ENCODE data around the gene SNTG2. TPM values are rescaled to one million over a fixed set of nuclear protein-coding genes. Genes with fewer than 3 reads are reported as not detected.

Gene SNTG2
- total RNA-seq, 2 experiments from 2014 or later: 0.13 TPM; not detected in 1

DNA sequence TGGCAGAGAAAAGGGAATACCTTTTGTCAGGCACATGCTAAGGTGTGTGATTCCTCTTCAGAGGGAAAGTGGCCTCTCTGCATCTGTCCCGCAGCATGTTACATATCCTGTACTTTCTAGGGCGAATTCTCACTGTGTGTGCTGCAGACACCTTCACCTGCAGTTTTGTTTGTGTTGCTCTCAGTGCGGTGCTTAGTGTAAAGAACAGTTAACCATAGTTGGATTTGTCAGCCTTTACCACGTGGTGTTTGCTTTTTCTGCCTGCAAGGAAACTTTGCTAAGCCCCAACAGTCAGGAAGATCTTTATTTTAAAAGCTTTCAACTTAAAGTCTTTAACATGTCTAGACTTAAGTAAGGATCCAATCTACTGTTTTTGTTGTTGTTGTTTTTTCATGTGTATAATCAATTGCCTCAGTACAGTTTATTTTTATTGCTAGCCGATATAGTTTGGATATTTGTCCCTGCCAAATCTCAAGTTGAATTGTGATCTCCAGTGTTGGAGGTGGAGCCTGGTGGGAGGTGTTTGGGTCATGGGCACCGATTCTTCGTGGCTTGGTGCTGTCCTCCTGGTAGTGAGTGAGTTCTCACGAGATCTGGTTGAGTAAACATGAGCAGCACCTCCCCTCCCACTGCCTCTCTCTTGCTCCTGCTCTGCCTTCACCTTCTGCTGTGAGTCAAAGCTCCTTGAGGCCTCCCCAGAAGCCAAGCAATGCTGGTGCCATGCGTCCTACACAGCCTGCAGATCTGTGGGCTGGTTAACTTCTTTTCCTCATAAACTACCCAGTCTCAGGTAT is 90.6 kb downstream of the SNTG2 start:
- Mint-ChIP-seq H3K4me3 (no peak overlapping the region), H3K4me1 (peaks cover 3% of the 10 kb centered on the region), H3K9me3 (peaks cover 7% of the 10 kb centered on the region), H3K27me3 (no peaks in the 10 kb centered on the region), H3K27ac (no peak overlapping the region), H3K36me3 (ENCODE audit: low read depth) (no peaks in the 10 kb centered on the region)
- DNase-seq: no peak
- ChIA-PET CTCF (no interaction called here), POLR2A (no interaction called here)

DNA sequence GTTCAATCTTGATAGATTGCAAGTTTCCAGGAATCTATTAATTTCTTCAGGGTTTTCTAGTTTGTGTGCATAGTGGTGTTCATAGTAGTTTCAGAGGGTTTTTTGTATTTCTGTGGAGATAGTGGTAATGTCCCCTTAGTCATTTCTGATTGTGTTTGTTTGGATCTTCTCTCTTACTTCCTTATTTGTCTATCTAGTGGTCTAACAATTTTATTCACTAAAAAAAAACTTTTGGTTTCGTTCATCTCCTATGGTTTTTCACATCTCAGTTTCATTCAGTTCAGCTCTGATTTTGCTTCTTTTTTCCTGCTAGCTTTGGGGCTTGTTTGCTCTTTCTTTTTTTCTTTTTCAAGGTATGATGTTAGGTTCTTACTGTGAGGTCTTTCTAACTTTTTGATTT is 94.5 kb downstream of the SNTG2 start:
- H3K36me3 Mint-ChIP-seq (ENCODE audit: low read depth): no peaks in the 10 kb centered on the region
- ChIA-PET POLR2A (no interaction called here), CTCF (no interaction called here)
- H3K9me3 Mint-ChIP-seq: peaks cover 7% of the 10 kb centered on the region
- peaks cover 1% of the 10 kb centered on the region for H3K27me3 Mint-ChIP-seq
- no peak overlapping the region for H3K27ac Mint-ChIP-seq
- H3K4me3 Mint-ChIP-seq: no peak overlapping the region
- H3K4me1 Mint-ChIP-seq: peaks cover 3% of the 10 kb centered on the region
- DNase-seq: no peak

DNA sequence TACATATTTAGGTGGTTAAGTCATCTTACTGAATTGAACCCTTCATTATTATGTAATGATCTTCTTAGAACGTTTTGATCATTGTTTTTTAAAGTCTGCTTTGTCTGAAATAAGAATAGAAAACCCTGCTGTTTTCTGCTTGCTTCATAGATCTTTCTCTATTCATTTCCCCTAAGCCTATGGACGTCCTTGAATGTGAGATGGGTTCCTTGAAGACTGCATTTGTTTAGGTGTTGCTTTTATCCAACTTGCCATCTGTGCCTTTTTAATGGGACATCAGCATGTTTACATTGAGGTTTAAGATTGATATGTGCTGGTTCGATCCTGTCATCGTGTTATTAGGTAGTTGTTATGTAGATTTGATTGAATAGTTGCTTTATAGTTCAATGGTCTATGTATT is 95.4 kb downstream of the SNTG2 start:
- ChIA-PET CTCF (no interaction called here), POLR2A (no interaction called here)
- no peak overlapping the region for H3K27ac Mint-ChIP-seq
- H3K4me3 Mint-ChIP-seq: no peak overlapping the region
- no peaks in the 10 kb centered on the region for H3K36me3 Mint-ChIP-seq (ENCODE audit: low read depth)
- peaks cover 3% of the 10 kb centered on the region for H3K4me1 Mint-ChIP-seq
- peaks cover 1% of the 10 kb centered on the region for H3K27me3 Mint-ChIP-seq
- peaks cover 7% of the 10 kb centered on the region for H3K9me3 Mint-ChIP-seq
- no peak for DNase-seq

DNA sequence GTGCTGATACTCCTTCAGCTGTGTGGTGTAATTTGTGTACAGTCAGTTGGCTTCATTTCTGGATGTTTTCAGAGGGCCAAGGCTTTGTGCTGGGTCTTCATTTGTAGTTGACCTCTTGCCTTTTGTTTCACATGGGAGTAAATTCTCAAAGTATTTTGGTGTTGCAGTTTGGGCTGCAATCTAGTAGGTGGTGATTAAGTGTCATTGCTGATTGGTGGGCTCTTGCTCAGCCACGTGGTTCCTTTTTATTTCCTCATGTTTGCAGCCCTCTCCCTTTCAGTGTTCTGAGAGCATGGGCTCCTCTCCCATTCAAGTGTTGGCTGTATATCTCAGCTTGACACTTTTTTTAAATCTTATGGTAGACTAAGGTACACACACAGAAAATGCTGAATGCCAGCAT is 96.8 kb downstream of the SNTG2 start:
- Mint-ChIP-seq H3K27ac (no peak overlapping the region), H3K4me1 (peaks cover 3% of the 10 kb centered on the region), H3K9me3 (peaks cover 7% of the 10 kb centered on the region), H3K4me3 (no peak overlapping the region), H3K36me3 (ENCODE audit: low read depth) (no peaks in the 10 kb centered on the region), H3K27me3 (peaks cover 1% of the 10 kb centered on the region)
- CTCF ChIA-PET: no interaction called here
- POLR2A ChIA-PET: no interaction called here
- no peak for DNase-seq

DNA sequence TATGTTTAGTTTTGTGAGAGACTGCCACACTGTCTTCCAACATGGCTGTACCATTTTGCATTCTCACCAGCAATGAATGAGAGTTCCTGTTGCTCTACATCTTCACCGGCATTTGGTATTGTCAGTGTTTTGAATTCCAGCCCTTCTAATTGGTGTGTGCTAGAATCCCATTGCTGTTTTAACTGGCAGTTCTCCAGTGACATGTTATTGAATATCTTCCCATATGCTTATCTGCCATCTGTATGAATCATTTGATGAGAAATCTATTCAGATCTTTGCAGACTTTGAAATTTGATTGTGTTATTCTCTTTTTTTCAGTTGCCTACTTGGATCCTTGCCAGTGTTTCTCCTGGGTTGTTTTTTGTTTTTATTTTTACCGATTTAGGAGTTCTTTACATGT is 99.0 kb downstream of the SNTG2 start:
- ChIA-PET CTCF (no interaction called here), POLR2A (no interaction called here)
- Mint-ChIP-seq H3K4me3 (no peak overlapping the region), H3K27ac (no peak overlapping the region), H3K4me1 (peaks cover 3% of the 10 kb centered on the region), H3K36me3 (ENCODE audit: low read depth) (no peaks in the 10 kb centered on the region), H3K9me3 (no peaks in the 10 kb centered on the region), H3K27me3 (peaks cover 1% of the 10 kb centered on the region)
- no peak for DNase-seq

DNA sequence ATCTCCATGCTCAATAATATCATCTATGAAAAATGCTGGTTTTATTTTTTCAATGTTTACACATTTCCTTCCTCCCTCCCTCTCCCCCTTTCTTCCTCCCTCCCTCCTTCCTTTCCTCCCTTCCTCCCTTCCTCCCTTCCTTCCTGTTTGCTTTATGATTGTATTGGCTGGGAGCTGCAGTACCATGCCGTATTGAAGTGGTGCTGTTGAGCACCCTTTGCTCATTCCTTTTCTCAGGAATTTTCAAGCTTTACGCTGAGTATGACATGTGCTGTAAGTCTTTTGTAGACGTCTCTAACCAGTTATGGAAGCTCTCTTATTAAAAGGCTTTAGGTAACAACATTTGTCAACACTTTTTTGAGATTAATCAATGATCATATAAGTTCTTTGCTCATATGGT is 100.4 kb downstream of the SNTG2 start:
- no peaks in the 10 kb centered on the region for H3K4me1 Mint-ChIP-seq
- H3K27ac Mint-ChIP-seq: no peak overlapping the region
- CTCF ChIA-PET: no interaction called here
- H3K9me3 Mint-ChIP-seq: no peaks in the 10 kb centered on the region
- no peak for DNase-seq
- H3K4me3 Mint-ChIP-seq: no peak overlapping the region
- H3K36me3 Mint-ChIP-seq (ENCODE audit: low read depth): no peaks in the 10 kb centered on the region
- POLR2A ChIA-PET: no interaction called here
- peaks cover 1% of the 10 kb centered on the region for H3K27me3 Mint-ChIP-seq

DNA sequence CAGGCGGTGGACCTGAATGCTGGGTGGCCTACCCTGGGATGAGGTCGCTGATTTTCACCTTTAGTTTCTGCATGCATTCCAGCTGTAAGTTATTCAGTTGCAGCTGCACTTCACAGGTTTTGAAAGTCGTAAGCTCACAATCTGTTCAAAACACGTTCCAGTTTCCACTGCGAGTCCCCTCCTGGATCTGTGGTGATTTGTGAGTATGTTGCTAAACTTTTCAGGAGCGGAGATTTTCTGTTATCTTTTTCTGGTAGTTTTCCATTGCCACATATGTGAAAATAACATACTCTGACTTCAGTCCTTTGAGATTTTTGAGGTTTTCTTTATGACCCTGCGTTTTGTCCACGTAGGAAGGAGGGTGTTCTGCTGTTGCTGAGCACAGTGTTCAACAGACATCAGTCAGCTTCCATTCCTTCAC is 102.1 kb downstream of the SNTG2 start:
- CTCF ChIA-PET: no interaction called here
- DNase-seq: no peak
- H3K27ac Mint-ChIP-seq: no peak overlapping the region
- H3K4me3 Mint-ChIP-seq: no peak overlapping the region
- H3K36me3 Mint-ChIP-seq (ENCODE audit: low read depth): no peaks in the 10 kb centered on the region
- H3K9me3 Mint-ChIP-seq: no peaks in the 10 kb centered on the region
- POLR2A ChIA-PET: no interaction called here
- no peaks in the 10 kb centered on the region for H3K4me1 Mint-ChIP-seq
- peaks cover 1% of the 10 kb centered on the region for H3K27me3 Mint-ChIP-seq

DNA sequence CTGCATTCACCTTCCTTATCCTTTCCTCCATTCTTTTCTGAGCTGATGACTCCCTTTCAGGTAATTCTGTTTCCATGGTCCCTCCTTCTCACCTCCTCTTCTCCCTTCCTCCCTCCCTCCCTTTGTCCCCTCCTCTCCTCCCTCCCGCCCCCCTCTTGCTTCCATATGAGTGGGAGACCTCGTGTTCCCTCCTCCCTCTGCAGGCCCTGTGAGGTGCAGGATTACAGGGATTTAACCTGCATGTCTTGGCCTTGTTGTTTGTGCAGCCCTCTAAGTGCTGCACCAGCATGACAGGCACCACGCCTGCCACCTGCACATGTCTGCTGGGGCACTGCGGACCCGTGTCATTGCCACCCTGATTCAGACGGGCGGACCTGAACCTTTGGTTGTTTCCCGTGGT is 103.1 kb downstream of the SNTG2 start:
- Mint-ChIP-seq H3K4me1 (no peaks in the 10 kb centered on the region), H3K27ac (no peak overlapping the region), H3K36me3 (ENCODE audit: low read depth) (no peaks in the 10 kb centered on the region), H3K27me3 (peaks cover 1% of the 10 kb centered on the region), H3K9me3 (no peaks in the 10 kb centered on the region), H3K4me3 (no peak overlapping the region)
- ChIA-PET CTCF (no interaction called here), POLR2A (no interaction called here)
- DNase-seq: no peak

DNA sequence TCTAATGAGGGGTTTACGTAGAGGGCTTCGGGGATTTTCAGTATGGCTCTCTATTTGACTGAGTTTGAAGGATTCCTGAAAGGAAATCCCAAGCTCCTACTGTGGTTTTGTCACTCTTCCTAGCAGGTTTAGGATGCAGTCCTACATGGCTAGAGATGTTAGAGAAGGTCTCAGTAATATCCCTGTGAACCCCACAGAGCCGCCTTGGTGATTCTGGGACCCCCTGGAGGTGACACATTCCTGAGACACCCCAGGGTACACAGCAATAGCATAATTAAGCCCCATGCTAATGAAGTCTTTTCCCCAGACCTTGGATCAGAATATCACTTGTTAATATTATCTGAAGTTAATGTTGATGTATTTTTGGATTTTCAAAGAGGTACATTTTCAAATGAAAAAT is 103.8 kb downstream of the SNTG2 start:
- CTCF ChIA-PET: no interaction called here
- H3K9me3 Mint-ChIP-seq: no peaks in the 10 kb centered on the region
- no peaks in the 10 kb centered on the region for H3K27me3 Mint-ChIP-seq
- no peak overlapping the region for H3K27ac Mint-ChIP-seq
- POLR2A ChIA-PET: no interaction called here
- no peak for DNase-seq
- H3K36me3 Mint-ChIP-seq (ENCODE audit: low read depth): no peaks in the 10 kb centered on the region
- no peak overlapping the region for H3K4me3 Mint-ChIP-seq
- H3K4me1 Mint-ChIP-seq: no peaks in the 10 kb centered on the region

DNA sequence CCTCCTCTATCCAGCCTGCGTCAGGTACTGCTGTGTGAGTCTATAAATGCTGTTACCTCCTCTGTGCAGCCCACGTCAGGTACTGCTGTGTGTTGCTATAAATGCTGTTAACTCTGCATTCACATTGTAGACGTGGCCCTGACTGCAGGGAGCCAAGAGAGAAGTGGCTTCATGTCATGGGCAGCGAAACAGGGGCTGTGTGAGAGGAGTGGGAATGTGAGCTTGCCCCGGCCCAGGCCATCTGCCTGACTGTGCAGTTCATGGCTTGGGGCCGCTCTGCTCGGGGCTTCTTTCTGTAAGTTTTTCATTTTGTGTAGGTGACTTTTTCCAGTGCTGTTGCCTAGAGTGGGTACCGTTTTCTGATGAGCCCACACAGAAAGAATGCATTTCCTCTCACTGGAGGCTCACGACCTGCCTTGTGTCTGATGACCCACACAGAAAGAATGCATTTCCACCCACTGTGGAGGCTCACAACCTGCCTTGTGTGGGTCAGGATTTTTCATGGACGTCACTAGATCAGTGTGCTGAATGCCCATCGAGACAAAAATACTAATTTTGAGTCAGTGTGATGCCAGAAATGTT is 104.5 kb downstream of the SNTG2 start:
- DNase-seq: no peak
- no peak overlapping the region for H3K27ac Mint-ChIP-seq
- H3K9me3 Mint-ChIP-seq: no peaks in the 10 kb centered on the region
- no peaks in the 10 kb centered on the region for H3K36me3 Mint-ChIP-seq (ENCODE audit: low read depth)
- H3K27me3 Mint-ChIP-seq: no peaks in the 10 kb centered on the region
- no peak overlapping the region for H3K4me3 Mint-ChIP-seq
- ChIA-PET CTCF (no interaction called here), POLR2A (no interaction called here)
- H3K4me1 Mint-ChIP-seq: no peaks in the 10 kb centered on the region

DNA sequence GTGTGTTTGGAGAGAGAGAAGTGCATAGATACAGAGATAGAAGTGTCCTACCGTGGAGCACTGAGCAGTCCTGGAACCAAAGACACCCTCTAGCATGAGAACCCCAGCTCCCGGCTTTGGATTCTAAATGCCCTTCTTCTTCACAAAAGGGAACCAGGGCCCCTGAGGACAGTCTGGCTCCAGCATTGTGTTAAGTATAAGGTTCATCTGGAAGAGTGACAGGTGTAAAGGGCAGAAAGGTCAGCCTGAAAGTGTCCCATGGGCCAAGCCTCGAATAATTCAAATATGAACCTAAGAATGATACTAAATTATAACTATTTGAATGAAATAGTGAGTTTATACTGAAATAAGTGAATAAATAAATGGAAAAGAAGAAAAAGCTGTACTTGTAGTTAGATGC is 109.7 kb downstream of the SNTG2 start:
- Mint-ChIP-seq H3K27ac (no peak overlapping the region), H3K36me3 (ENCODE audit: low read depth) (no peaks in the 10 kb centered on the region), H3K4me3 (no peak overlapping the region), H3K9me3 (no peaks in the 10 kb centered on the region), H3K27me3 (peaks cover 5% of the 10 kb centered on the region), H3K4me1 (no peaks in the 10 kb centered on the region)
- ChIA-PET CTCF (no interaction called here), POLR2A (no interaction called here)
- DNase-seq: no peak

DNA sequence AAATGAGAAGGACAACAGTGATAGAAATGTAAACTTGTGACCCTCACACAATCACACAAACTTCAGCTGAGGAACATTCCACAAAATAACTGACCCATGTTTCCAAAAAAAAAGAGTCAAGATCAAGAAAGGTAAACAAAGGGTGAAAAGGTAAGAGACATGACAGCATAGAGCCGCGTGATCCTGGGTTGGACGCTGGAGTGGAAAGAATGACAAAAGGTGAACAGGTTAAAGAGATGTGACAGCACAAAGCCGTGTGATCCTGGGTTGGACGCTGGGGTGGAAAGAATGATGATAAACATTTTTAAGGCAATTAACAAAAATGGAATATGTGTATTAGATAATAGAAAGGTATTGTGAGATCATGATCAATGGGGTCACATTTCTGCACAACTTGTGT is 110.3 kb downstream of the SNTG2 start:
- DNase-seq: no peak
- no peaks in the 10 kb centered on the region for H3K36me3 Mint-ChIP-seq (ENCODE audit: low read depth)
- CTCF ChIA-PET: no interaction called here

DNA sequence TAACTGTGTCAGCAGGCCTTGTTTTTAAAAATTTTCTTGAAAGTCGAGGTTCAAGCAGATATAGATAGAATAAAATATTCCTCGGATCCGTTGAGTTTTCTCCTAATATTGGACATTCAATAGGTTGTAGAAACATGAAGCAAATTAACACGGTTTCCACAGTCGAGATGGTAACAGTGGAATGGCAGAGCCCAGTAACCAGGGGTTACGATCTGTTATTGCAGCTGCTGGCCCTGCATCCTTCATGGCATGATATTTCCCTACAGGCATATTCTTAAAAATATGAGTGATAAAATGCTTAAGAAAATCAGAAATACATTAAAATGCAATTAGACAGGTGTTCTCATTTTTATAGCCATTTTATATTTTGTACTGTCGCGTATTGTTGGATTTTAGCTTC is 117.6 kb downstream of the SNTG2 start:
- Mint-ChIP-seq H3K4me3 (no peak overlapping the region), H3K9me3 (no peaks in the 10 kb centered on the region), H3K36me3 (ENCODE audit: low read depth) (no peaks in the 10 kb centered on the region), H3K4me1 (no peaks in the 10 kb centered on the region), H3K27me3 (peaks cover 4% of the 10 kb centered on the region), H3K27ac (no peak overlapping the region)
- CTCF ChIA-PET: no interaction called here
- no peak for DNase-seq
- POLR2A ChIA-PET: no interaction called here

More for the DNA sequence above, 110.3 kb downstream of the SNTG2 start:
- Mint-ChIP-seq H3K27ac (no peak overlapping the region), H3K4me1 (no peaks in the 10 kb centered on the region), H3K27me3 (peaks cover 5% of the 10 kb centered on the region), H3K9me3 (no peaks in the 10 kb centered on the region), H3K4me3 (no peak overlapping the region)
- POLR2A ChIA-PET: no interaction called here

DNA sequence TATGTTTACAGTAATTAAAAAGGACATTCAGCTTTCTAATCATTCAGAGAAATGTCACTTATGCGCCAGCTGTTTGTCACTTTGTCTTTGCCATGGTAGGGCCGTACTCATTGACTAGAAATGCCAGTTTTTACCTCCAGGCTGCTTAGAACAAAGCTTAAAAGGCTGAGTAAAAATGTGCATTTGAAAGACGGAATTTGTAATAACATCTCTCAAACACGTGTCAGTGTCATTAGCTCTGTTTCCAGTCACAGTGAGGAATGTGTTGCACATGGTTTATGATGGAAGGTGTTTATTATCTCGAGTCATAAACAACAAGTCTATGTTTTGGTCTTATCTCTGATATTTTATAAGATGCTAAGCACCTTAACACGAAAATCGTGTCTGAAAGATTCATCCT is 118.2 kb downstream of the SNTG2 start:
- Mint-ChIP-seq H3K4me1 (no peaks in the 10 kb centered on the region), H3K27me3 (peaks cover 4% of the 10 kb centered on the region), H3K36me3 (ENCODE audit: low read depth) (no peaks in the 10 kb centered on the region), H3K9me3 (no peaks in the 10 kb centered on the region), H3K4me3 (no peak overlapping the region), H3K27ac (no peak overlapping the region)
- no peak for DNase-seq
- CTCF ChIA-PET: no interaction called here
- POLR2A ChIA-PET: no interaction called here
